Measurements from ENCODE around the gene CIRBP. TPM values are rescaled to one million over a fixed set of nuclear protein-coding genes. Genes with fewer than 3 reads are reported as not detected.
"Not testable (repeated sequence)": the region's sequence is repeated elsewhere in the genome, so short reads cannot be mapped to it uniquely, and the experiment has no call there.

The CIRBP gene
- total RNA-seq, 1 experiment from 2014 or later = 287 TPM

DNA sequence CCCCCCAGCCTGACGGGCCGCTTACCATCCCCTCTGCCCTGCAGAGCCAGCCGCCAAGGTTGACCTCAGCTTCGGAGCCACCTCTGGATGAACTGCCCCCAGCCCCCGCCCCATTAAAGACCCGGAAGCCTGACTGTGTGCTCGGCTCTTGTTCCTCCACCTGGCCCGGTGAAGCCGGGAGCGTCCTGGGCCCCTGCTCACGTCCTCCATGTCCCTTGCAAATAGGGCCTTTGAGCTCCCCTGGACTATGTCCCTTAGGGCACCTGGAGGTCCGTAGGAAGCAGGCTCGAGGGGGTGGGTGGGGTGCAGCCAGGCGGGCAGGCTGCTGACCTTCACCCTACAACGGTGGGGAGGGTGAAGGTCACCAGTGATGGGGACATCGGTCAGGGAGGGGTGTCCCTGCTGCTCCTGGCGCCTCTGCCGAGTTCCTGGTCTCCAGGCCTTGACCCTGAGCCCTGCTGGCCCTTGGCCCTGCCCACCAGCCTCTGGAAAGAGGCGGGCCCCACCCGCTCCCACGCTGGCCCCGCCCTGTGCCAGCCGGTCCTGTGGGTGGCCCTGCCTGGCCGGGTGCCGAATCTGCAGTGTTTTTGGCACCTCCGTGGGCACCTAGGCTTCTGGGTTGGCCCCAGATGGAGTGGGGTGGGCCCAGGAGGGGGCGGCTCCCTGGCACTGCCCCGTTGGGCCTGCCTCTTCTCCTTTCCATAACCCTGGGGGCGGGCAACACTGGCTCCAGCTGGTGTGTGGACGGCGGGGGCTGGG is 24.3 kb upstream of the CIRBP start:
- no peaks in the 10 kb centered on the region for H3K27me3 ChIP-seq (replicated peaks; ENCODE audit: insufficient read depth, low read depth, low read length, poor library complexity)
- H3K27ac ChIP-seq (ENCODE audit: low read depth, low read length, poor library complexity, severe bottlenecking) = peak overlapping the region; percentile 77
- H3K36me3 ChIP-seq (ENCODE audit: insufficient read depth, low read length, poor library complexity, severe bottlenecking) = peaks cover 7% of the 10 kb centered on the region
- ChIA-PET POLR2A (ENCODE audit: low non-redundant PET) (interaction anchor here (0.6 to 2.3 kb wide), 4 partner anchors 8 to 24 kb away, joined by 3 to 36 read pairs (median 9); partner anchors contain the start of gene CIRBP), CTCF (interaction anchor here (0.5 to 1.8 kb wide), 21 partner anchors 8 to 389 kb away, joined by 3 to 149 read pairs (median 4); partner anchors contain the start of genes CIRBP, FAM174C and WDR18)
- no peaks in the 10 kb centered on the region for H3K9me3 ChIP-seq (ENCODE audit: low read depth, low read length, poor library complexity, severe bottlenecking)
- DNase-seq (ENCODE audit: low spot score) = no peak
- peaks cover 33% of the 10 kb centered on the region for H3K4me1 ChIP-seq (ENCODE audit: insufficient read depth, low read length, poor library complexity, severe bottlenecking)
- intact Hi-C loops (cut with micrococcal nuclease; ENCODE audit: unreplicated experiment) = loop anchor here (5.0 to 10.0 kb wide), 3 partner anchors 220 to 380 kb away; partner anchors contain the start of genes CNN2, RNU6-2 and TMEM259
- H3K4me3 ChIP-seq (ENCODE audit: low read depth, low read length, poor library complexity, severe bottlenecking) = peak overlapping the region; percentile 11
- no peak for TF ChIP-seq EZH2 (IDR thresholded peaks at IDR 0.05; ENCODE audit: borderline replicate concordance, low read depth, low read length, poor library complexity, severe bottlenecking)
- TF ChIP-seq, protein P1, sequence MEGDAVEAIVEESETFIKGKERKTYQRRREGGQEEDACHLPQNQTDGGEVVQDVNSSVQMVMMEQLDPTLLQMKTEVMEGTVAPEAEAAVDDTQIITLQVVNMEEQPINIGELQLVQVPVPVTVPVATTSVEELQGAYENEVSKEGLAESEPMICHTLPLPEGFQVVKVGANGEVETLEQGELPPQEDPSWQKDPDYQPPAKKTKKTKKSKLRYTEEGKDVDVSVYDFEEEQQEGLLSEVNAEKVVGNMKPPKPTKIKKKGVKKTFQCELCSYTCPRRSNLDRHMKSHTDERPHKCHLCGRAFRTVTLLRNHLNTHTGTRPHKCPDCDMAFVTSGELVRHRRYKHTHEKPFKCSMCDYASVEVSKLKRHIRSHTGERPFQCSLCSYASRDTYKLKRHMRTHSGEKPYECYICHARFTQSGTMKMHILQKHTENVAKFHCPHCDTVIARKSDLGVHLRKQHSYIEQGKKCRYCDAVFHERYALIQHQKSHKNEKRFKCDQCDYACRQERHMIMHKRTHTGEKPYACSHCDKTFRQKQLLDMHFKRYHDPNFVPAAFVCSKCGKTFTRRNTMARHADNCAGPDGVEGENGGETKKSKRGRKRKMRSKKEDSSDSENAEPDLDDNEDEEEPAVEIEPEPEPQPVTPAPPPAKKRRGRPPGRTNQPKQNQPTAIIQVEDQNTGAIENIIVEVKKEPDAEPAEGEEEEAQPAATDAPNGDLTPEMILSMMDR (conservative IDR thresholded peaks at IDR 0.05; ENCODE audit: low read depth, low read length) = no peak
- BruUV-seq (replicated peaks) = no TSS peak

DNA sequence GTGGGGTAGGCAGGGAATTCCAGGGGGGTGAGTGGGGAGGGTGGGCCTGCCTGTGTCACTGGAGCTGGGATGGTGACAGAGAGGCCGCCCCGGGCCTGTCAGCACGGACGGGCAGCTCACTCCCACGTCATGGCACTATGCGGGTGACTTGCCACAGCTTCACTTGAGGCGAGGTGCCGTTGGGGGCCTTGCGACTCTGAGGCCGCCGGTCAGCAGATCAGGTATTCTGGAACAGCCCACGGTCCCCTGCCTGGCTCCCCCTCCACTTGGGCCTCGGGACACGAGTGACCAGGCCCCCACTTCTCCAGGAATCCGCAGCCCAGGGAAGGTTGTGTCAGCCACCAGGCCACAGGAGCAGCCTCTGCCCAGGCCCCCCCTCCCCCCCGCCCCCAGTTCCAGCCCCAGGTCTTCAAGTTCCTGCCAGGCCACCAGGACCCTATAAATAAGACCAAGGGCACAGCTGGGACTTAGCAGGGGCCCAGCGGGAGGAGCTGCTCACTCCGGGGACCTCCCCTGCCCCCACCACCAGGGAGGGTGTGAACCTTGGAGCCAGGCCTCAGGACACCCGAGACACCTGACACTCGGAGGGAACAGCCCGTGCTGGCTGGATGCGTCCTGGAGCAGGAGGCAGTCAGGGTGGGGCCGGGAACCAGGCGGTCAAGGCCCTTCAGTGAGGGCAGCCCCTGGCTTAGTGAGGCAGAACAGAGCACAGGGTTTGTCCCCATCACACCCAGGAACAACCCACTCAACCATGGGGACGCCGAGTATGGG is 23.5 kb upstream of the CIRBP start:
- DNase-seq (ENCODE audit: low spot score) = no peak

DNA sequence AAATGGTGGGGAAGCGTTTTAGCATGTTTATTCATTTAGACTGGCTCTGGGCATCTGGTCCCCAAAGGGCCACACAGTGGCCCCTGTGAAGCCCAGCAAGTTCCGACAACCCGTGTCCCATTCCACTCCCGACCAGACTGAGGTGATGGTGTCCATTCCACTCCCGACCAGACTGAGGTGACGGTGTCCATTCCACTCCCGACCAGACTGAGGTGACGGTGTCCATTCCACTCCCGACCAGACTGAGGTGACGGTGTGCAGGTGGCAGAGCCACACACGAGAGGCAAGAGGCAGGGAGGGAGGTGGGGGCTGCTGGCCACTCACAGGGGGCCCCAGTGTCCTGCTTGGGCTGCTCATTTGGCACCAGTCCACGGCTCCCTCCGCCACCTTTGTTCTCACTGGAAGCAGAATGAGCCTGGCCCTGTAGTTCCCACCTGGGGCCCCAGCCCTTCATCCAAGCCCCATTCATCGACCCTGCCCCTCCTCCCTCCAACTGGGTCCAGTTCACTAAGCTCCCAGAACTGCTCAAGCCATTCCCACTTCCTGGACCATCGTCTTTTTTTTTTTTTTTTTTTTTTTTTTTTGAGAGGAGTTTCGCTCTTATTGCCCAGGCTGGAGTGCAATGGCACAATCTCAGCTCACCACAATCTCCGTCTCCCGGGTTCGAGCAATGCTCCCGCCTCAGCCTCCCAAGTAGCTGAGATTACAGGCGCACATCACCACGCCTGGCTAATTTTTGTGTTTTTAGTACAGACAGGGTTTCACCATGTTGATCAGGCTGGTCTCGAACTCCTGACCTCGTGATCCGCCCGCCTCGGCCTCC is 22.7 kb upstream of the CIRBP start:
- intact Hi-C loops (cut with micrococcal nuclease; ENCODE audit: unreplicated experiment) = loop anchor here (10.0 kb wide), 2 partner anchors 222 to 382 kb away; partner anchors contain the start of genes CNN2, RNU6-2 and TMEM259

More for the DNA sequence above, 23.5 kb upstream of the CIRBP start:
- intact Hi-C loops (cut with micrococcal nuclease; ENCODE audit: unreplicated experiment) = loop anchor here (10.0 kb wide), 2 partner anchors 221 to 381 kb away; partner anchors contain the start of genes CNN2, RNU6-2 and TMEM259
- H3K9me3 ChIP-seq (ENCODE audit: low read depth, low read length, poor library complexity, severe bottlenecking) = no peaks in the 10 kb centered on the region
- BruUV-seq (replicated peaks) = no TSS peak
- CTCF ChIA-PET = no interaction called here
- peak overlapping the region; percentile 77 for H3K27ac ChIP-seq (ENCODE audit: low read depth, low read length, poor library complexity, severe bottlenecking)
- no peak overlapping the region for H3K4me3 ChIP-seq (ENCODE audit: low read depth, low read length, poor library complexity, severe bottlenecking)
- TF ChIP-seq EZH2 (IDR thresholded peaks at IDR 0.05; ENCODE audit: borderline replicate concordance, low read depth, low read length, poor library complexity, severe bottlenecking) = no peak
- TF ChIP-seq, protein P1 (conservative IDR thresholded peaks at IDR 0.05; ENCODE audit: low read depth, low read length) = no peak
- H3K27me3 ChIP-seq (replicated peaks; ENCODE audit: insufficient read depth, low read depth, low read length, poor library complexity) = no peaks in the 10 kb centered on the region
- peaks cover 31% of the 10 kb centered on the region for H3K4me1 ChIP-seq (ENCODE audit: insufficient read depth, low read length, poor library complexity, severe bottlenecking)
- peaks cover 7% of the 10 kb centered on the region for H3K36me3 ChIP-seq (ENCODE audit: insufficient read depth, low read length, poor library complexity, severe bottlenecking)
- POLR2A ChIA-PET (ENCODE audit: low non-redundant PET) = interaction anchor here (2.3 kb wide), 1 partner anchor 24 kb away, joined by 36 read pairs; the partner anchor contains the start of gene CIRBP

More for the DNA sequence above, 22.7 kb upstream of the CIRBP start:
- H3K4me3 ChIP-seq (ENCODE audit: low read depth, low read length, poor library complexity, severe bottlenecking); H3K36me3 ChIP-seq (ENCODE audit: insufficient read depth, low read length, poor library complexity, severe bottlenecking); BruUV-seq (replicated peaks); H3K27ac ChIP-seq (ENCODE audit: low read depth, low read length, poor library complexity, severe bottlenecking); H3K27me3 ChIP-seq (replicated peaks; ENCODE audit: insufficient read depth, low read depth, low read length, poor library complexity); DNase-seq (ENCODE audit: low spot score); H3K9me3 ChIP-seq (ENCODE audit: low read depth, low read length, poor library complexity, severe bottlenecking); POLR2A ChIA-PET (ENCODE audit: low non-redundant PET): not testable (repeated sequence)
- H3K4me1 ChIP-seq (ENCODE audit: insufficient read depth, low read length, poor library complexity, severe bottlenecking) = peaks cover 31% of the 10 kb centered on the region
- CTCF ChIA-PET = interaction anchor here (0.6 to 0.7 kb wide), 3 partner anchors 11 to 115 kb away, joined by 4 to 6 read pairs (median 5); no protein-coding TSS in a partner anchor

Measured in A673 (cell line).